GM19099 (cell line): ENCODE data around the gene PPM1D.

Experiments used
- POLR2A ChIP-seq: IDR thresholded peaks from 3 replicates; pipeline ENCODE4 v1.6.1; 2011; ENCODE audit warnings: low read depth; ENCODE audit not compliant: insufficient read length; ENCODE audit errors: extremely low read depth

Gene PPM1D

DNA sequence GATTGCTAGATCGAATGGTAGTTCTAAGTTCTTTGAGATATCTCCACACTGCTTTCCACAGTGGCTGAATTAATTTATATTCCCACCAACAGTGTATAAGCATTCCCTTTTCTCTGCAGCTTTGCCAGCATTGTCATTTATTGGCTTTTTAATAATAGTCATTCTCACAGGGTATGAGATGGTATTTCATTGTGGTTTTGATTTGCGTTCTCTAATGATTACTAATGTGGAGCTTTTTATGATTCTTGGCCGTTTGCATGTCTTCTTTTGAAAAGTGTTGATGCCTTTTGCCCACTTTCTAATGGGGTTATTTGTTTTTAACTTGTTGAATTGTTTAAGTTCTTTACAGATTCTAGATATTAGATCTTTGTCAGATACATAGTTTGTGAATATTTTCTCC, 41.1 kb downstream of the PPM1D start:
- TF ChIP-seq POLR2A: no peak

DNA sequence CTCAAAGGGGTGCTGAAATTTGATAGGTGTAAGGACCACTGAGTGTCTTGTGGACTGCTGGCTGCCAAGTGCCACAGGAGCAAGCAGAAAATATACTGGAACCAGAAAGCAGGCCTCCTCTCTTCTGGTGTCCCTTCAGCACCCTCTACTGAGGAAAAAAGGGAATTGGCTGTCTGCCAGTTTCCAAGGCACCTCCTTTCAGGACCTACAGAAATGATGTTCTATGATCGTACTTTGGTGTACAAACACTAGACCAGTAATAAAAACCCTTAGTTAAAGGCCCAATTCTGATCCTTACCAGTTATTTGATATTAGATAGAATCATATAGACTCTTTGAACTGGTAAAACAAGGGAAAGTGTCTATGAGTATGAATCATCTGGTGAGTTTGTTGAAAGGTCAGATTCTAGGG, 41.8 kb downstream of the PPM1D start:
- no peak for TF ChIP-seq POLR2A

GRCh38 chr17:60645918-60646523, 46.0 kb downstream of the PPM1D start:
- no peak for TF ChIP-seq POLR2A

- no peak for TF ChIP-seq POLR2A
Measured at GRCh38 chr17:60646701-60647100, 46.7 kb downstream of the PPM1D start.

- no peak for TF ChIP-seq POLR2A
Measured at GRCh38 chr17:60647705-60648104, 47.7 kb downstream of the PPM1D start.

- no peak for TF ChIP-seq POLR2A
Measured at GRCh38 chr17:60652454-60653247, 52.7 kb downstream of the PPM1D start.

DNA sequence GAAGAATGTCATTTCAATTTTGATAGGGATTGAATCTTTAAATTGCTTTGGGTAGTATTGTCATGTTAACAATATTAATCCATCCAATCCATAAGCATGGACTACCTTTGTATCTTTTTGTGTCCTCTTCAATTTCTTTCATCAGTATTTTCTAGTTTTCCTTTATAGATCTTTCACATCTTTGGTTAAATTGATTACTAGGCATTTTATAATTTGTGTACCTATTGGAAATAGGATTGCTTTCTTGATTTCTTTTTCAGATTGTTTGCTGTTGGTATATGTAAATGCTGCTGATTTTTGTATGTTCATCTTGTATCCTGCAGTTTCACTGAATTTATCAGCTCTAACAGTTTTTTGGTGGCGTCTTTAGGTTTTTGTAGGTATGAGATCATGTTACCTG, 53.6 kb downstream of the PPM1D start:
- TF ChIP-seq POLR2A: no peak

- no peak for TF ChIP-seq POLR2A
Measured at GRCh38 chr17:60656499-60656898, 56.5 kb downstream of the PPM1D start.

DNA sequence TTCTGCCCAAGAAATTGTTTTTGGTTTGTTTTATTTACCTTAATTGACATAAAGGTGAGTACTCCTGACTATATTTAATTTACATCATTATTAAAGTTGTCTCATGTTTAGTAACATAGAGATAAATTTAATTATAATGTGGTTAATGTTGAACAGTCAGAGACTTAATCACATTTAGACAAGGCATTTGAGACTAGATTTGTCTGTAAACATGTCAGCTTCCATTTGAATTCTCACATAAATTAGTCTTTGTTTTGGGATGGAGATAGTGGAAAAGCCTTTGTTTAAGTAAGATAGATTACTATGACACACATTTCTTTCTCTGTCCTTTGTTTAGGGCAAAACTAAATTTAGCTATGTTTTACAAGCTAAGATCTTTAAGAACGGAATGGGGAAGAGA, 59.2 kb downstream of the PPM1D start:
- no peak for TF ChIP-seq POLR2A

- no peak for TF ChIP-seq POLR2A
Measured at GRCh38 chr17:60661489-60661888, 61.5 kb downstream of the PPM1D start.

- no peak for TF ChIP-seq POLR2A
Measured at GRCh38 chr17:60664022-60664421, 64.0 kb downstream of the PPM1D start.

DNA sequence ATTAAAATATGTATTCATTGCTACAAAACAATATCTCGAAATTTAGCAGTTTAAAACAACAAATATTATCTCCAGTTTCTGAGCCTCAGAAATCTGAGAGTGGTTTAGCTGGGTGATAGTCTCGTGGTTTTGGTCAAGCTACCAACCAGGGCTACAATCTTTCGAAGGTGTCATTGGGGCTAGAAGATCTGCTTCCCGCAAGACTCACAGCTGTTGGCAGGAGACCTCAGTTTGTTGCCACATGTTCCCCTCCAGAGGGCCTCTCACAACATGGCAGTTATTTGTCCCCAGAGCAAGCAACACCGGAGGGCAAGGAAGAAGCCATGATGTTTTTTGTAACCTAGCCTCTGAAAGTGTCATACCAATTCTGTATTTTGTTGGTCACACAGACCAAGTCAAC, 65.6 kb downstream of the PPM1D start:
- TF ChIP-seq POLR2A: no peak

DNA sequence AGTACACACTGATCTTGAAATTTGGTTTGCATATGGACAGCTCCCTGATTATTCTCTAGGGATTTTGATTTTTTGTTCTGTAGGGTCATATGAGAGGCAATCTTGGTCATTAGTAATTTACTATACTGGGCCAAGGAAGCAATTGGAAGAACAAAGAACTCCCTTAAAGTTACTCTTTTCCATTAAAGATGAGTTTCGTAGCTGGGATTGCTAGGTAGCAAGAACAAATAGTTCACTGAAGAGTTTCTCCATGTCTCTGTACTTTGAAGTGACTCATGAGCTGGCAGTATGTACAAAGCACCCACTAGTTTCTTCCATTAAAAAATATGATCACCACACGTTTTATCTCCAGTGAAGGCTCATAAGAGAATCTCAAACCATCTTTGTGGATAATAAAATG, 71.5 kb downstream of the PPM1D start:
- no peak for TF ChIP-seq POLR2A

- no peak for TF ChIP-seq POLR2A
Measured at GRCh38 chr17:60675997-60676396, 76.0 kb downstream of the PPM1D start.

GRCh38 chr17:60676758-60677307, 76.8 kb downstream of the PPM1D start:
- peak; percentile 72 for TF ChIP-seq POLR2A
